GM19467 (cell line): ENCODE results near the gene WWTR1.

Experiments
- ATAC-seq: cut with Tn5 transposase; IDR thresholded peaks from one replicate; pipeline ENCODE4 v1.9.1; 2021; ENCODE audit warnings: mild to moderate bottlenecking, moderate library complexity; ENCODE audit not compliant: unreplicated experiment

Gene WWTR1

GRCh38 chr3:149476225-149476624, 181.6 kb downstream of the WWTR1 start:
- ATAC-seq, result no peak

GRCh38 chr3:149475451-149476060, 182.3 kb downstream of the WWTR1 start:
- ATAC-seq, result no peak

- no peak for ATAC-seq
Measured at GRCh38 chr3:149474250-149474817, 183.5 kb downstream of the WWTR1 start, which contains the start of gene TM4SF4. Gene TM4SF4 (plus strand): TSS chr3:149474697. CDS start chr3:149474878, 181 bp downstream.

GRCh38 chr3:149473357-149474249, 184.2 kb downstream of the WWTR1 start:
- no peak for ATAC-seq

GRCh38 chr3:149472030-149472797, 185.6 kb downstream of the WWTR1 start:
- ATAC-seq, result no peak

GRCh38 chr3:149470381-149470780, 187.4 kb downstream of the WWTR1 start:
- ATAC-seq, result no peak

GRCh38 chr3:149468504-149469212, 189.2 kb downstream of the WWTR1 start:
- peak; percentile 86 for ATAC-seq
